ENCODE measurements around the gene TNFRSF19. TPM values are rescaled to one million over a fixed set of nuclear protein-coding genes. Genes with fewer than 3 reads are reported as not detected.

TNFRSF19 gene
- total and polyA plus RNA-seq, 2 of the 13 experiments (the other 11 are each of a cell fraction or from before 2014, with no cell fraction given) = 75.3 to 77.7 TPM

GRCh38 chr13:23599083-23599925, 29.1 kb downstream of the TNFRSF19 start (continued):
- TF ChIP-seq ZBTB26 (CRISPR knock-in tag; IDR thresholded peaks at IDR 0.05; ENCODE audit: borderline replicate concordance) = no peak
- no peak for TF ChIP-seq HIVEP1 (CRISPR knock-in tag; IDR thresholded peaks at IDR 0.05)
- no peak for TF ChIP-seq CEBPZ (IDR thresholded peaks at IDR 0.05; ENCODE audit: low read length)
- peak; percentile 96 for TF ChIP-seq TEAD3 (CRISPR knock-in tag; optimal IDR thresholded peaks at IDR 0.05; ENCODE audit: borderline replicate concordance)
- TF ChIP-seq PITX1 (CRISPR knock-in tag; IDR thresholded peaks at IDR 0.05) = peak; percentile 47; the same call in 1 of the 2 replicates
- 0 out of 2 replicates have a peak, but pooled peaks have one; percentile 23 for TF ChIP-seq TBX2 (CRISPR knock-in tag; IDR thresholded peaks at IDR 0.05; ENCODE audit: borderline replicate concordance)
- no peak for TF ChIP-seq KMT2B (CRISPR knock-in tag; IDR thresholded peaks at IDR 0.05)
- TF ChIP-seq TP53 (CRISPR knock-in tag; conservative IDR thresholded peaks at IDR 0.05) = no peak
- no peak for TF ChIP-seq ZFP91 (CRISPR knock-in tag; IDR thresholded peaks at IDR 0.05; ENCODE audit: borderline replicate concordance)
- 0 out of 2 replicates have a peak, but pooled peaks have one; percentile 40 for TF ChIP-seq ESRRA (CRISPR knock-in tag; IDR thresholded peaks at IDR 0.05; ENCODE audit: low read depth)
- no peak for TF ChIP-seq ZNF577 (CRISPR knock-in tag; IDR thresholded peaks at IDR 0.05; ENCODE audit: borderline replicate concordance, low read depth)
- TF ChIP-seq ZNF274 (CRISPR knock-in tag; IDR thresholded peaks at IDR 0.05) = no peak
- no peak for TF ChIP-seq RBM39 (IDR thresholded peaks at IDR 0.05; ENCODE audit: low read depth, low read length, poor library complexity, severe bottlenecking)
- TF ChIP-seq NAIF1 (CRISPR knock-in tag; IDR thresholded peaks at IDR 0.05; ENCODE audit: borderline replicate concordance) = no peak
- TF ChIP-seq ZSCAN22 (CRISPR knock-in tag; IDR thresholded peaks at IDR 0.05) = no peak
- TF ChIP-seq SP140L (CRISPR knock-in tag; IDR thresholded peaks at IDR 0.05; ENCODE audit: borderline replicate concordance) = no peak
- TF ChIP-seq TOE1 (CRISPR knock-in tag; IDR thresholded peaks at IDR 0.05) = no peak
- no peak for TF ChIP-seq ZNF747 (CRISPR knock-in tag; IDR thresholded peaks at IDR 0.05; ENCODE audit: borderline replicate concordance)
- no peak for TF ChIP-seq REPIN1 (CRISPR knock-in tag; IDR thresholded peaks at IDR 0.05; ENCODE audit: borderline replicate concordance, low read depth)
- peak; percentile 92 for TF ChIP-seq FOXA1 (IDR thresholded peaks at IDR 0.05)
- TF ChIP-seq FOXA1 (CRISPR knock-in tag; IDR thresholded peaks at IDR 0.05) = peak; percentile 87
- TF ChIP-seq ATF3 (CRISPR knock-in tag; IDR thresholded peaks at IDR 0.05) = peak; percentile 75; the same call in 1 of the 2 replicates
- no peak for TF ChIP-seq RAD51 (IDR thresholded peaks at IDR 0.05; ENCODE audit: borderline replicate concordance)
